ENCODE measurements around the gene DIAPH2.

DNA sequence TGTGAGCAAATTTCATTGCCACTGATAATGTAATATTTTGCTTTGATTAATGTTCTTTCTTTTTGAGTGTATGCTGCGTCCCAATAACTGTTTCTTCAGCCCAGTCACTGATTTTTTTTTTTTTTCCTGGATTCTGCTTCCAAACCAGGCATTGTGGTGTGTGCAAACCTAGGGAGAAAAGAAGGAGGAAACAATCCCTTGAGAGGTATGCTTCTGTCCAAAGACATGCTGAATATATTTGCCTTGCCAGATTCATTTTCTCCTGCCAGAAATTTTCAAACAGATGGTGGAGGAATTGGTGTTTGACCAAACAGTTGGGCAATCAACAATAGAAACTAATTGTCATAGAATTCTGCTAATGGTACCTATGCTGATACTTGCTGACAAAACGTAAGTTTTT is 952.6 kb downstream of the DIAPH2 start:
- TF ChIP-seq, protein P1, sequence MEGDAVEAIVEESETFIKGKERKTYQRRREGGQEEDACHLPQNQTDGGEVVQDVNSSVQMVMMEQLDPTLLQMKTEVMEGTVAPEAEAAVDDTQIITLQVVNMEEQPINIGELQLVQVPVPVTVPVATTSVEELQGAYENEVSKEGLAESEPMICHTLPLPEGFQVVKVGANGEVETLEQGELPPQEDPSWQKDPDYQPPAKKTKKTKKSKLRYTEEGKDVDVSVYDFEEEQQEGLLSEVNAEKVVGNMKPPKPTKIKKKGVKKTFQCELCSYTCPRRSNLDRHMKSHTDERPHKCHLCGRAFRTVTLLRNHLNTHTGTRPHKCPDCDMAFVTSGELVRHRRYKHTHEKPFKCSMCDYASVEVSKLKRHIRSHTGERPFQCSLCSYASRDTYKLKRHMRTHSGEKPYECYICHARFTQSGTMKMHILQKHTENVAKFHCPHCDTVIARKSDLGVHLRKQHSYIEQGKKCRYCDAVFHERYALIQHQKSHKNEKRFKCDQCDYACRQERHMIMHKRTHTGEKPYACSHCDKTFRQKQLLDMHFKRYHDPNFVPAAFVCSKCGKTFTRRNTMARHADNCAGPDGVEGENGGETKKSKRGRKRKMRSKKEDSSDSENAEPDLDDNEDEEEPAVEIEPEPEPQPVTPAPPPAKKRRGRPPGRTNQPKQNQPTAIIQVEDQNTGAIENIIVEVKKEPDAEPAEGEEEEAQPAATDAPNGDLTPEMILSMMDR (IDR thresholded peaks at IDR 0.05), result no peak
- TF ChIP-seq RELA (CRISPR knock-in tag; IDR thresholded peaks at IDR 0.05; ENCODE audit: borderline replicate concordance), result no peak
- TF ChIP-seq CREB1 (CRISPR knock-in tag; IDR thresholded peaks at IDR 0.05), result no peak
- TF ChIP-seq, protein P2, sequence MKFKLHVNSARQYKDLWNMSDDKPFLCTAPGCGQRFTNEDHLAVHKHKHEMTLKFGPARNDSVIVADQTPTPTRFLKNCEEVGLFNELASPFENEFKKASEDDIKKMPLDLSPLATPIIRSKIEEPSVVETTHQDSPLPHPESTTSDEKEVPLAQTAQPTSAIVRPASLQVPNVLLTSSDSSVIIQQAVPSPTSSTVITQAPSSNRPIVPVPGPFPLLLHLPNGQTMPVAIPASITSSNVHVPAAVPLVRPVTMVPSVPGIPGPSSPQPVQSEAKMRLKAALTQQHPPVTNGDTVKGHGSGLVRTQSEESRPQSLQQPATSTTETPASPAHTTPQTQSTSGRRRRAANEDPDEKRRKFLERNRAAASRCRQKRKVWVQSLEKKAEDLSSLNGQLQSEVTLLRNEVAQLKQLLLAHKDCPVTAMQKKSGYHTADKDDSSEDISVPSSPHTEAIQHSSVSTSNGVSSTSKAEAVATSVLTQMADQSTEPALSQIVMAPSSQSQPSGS (CRISPR knock-in tag; IDR thresholded peaks at IDR 0.05; ENCODE audit: borderline replicate concordance, low read depth), result no peak
- TF ChIP-seq ATF1 (CRISPR knock-in tag; IDR thresholded peaks at IDR 0.05), result no peak
- no peak for TF ChIP-seq SMAD3 (CRISPR knock-in tag; IDR thresholded peaks at IDR 0.05; ENCODE audit: borderline replicate concordance)
- TF ChIP-seq, protein P3, sequence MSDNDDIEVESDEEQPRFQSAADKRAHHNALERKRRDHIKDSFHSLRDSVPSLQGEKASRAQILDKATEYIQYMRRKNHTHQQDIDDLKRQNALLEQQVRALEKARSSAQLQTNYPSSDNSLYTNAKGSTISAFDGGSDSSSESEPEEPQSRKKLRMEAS (CRISPR knock-in tag; IDR thresholded peaks at IDR 0.05), result no peak
